Thoracic aorta (tissue), 2 donors: ENCODE data around the gene OTOF. TPM values are rescaled to one million over a fixed set of nuclear protein-coding genes. Genes with fewer than 3 reads are reported as not detected.

Source experiments
- ATAC-seq: fragments of 150-250 bp; one replicate; pipeline ENCODE4 v1.8.0; 2017; ENCODE audit warnings: low read depth; ENCODE audit not compliant: insufficient number of reproducible peaks, low FRiP score
- DNase-seq: peaks from one replicate; pipeline ENCODE4 v3.0.0-alpha.2; 2020; ENCODE audit warnings: low spot score
- H3K27ac ChIP-seq, 2 donors: fragments of 200-600 bp; sonication (generic); 1 replicate in 1 of 2; 2 replicates in 1 of 2; pipeline ENCODE4 v1.5.1; 2016; ENCODE audit warnings: mild to moderate bottlenecking in 2 of 2, moderate library complexity in 2 of 2
- H3K27me3 ChIP-seq: fragments of 200-600 bp; sonication (generic); replicated peaks from 2 replicates; pipeline ENCODE4 v1.6.0; 2016; ENCODE audit warnings: mild to moderate bottlenecking; ENCODE audit not compliant: insufficient read depth
- H3K36me3 ChIP-seq: fragments of 200-600 bp; sonication (generic); one replicate; pipeline ENCODE4 v1.5.1; 2016
- H3K4me1 ChIP-seq, 2 donors: fragments of 200-600 bp; sonication (generic); 1 replicate in 1 of 2; 2 replicates in 1 of 2; pipeline versions ENCODE4 v1.5.1 to v1.6.0; 2016; ENCODE audit warnings: low read depth in 2 of 2, mild to moderate bottlenecking in 1 of 2; ENCODE audit not compliant: control insufficient read depth in 1 of 2
- H3K4me3 ChIP-seq: fragments of 200-600 bp; sonication (generic); 2 replicates; pipeline ENCODE4 v1.5.1; 2016; ENCODE audit warnings: mild to moderate bottlenecking
- H3K9me3 ChIP-seq: fragments of 200-600 bp; sonication (generic); 2 replicates; pipeline ENCODE4 v1.5.1; 2016
- total RNA-seq, 2 donors: library from RNA; depleted of rRNA; stranded (reverse); fragments of >200 nt; gene quantifications; one replicate each; pipeline versions ENCODE4 v1.1.0 to v1.2.3, GENCODE V29; 2016
- TF ChIP-seq, protein P1 (sequence below): fragments of 200-600 bp; sonication (generic); IDR thresholded peaks from one replicate; pipeline ENCODE4 v1.5.1; 2019; ENCODE audit warnings: antibody characterized with exemption

OTOF gene
- total RNA-seq, 2 donors from 2014 or later = 0.28 TPM; not detected in 1

DNA sequence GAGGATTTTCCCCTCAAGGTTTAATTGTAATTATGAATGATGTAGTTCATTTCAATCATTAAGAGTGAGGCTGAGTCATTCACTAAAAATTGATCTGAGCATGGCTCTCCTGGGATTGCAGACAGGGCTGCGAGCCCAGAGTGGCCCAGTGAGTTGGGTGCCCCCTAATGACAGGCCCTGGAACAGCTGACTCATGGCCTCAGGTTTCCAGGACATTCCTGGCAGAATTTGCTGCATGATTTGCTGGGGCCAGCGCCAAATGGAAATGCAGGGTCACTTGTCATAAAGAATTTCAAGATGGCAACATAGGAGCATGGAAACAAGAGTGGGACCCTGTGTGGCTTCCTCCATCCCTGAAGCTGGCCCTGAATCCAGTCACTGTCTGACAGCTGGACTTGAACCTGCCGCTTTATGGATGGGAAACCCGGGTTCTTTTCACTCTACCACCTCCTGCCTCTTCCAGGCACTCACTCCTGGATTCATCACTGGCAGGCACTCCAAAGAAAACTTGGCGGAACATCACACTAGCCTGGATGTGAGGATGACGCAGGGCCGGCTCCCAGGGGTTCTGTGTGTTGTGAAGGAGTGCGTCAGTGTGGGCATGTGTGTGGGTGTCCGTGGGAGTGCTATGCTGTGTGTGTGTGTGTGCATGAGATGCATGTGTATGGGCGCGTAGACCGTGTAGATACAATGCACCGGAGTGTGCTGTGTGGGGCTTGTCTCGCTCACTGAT lies 15.2 kb downstream of the OTOF start:
- no peak overlapping the region for H3K4me3 ChIP-seq
- ATAC-seq = no peak
- H3K27ac ChIP-seq = no peak overlapping the region

DNA sequence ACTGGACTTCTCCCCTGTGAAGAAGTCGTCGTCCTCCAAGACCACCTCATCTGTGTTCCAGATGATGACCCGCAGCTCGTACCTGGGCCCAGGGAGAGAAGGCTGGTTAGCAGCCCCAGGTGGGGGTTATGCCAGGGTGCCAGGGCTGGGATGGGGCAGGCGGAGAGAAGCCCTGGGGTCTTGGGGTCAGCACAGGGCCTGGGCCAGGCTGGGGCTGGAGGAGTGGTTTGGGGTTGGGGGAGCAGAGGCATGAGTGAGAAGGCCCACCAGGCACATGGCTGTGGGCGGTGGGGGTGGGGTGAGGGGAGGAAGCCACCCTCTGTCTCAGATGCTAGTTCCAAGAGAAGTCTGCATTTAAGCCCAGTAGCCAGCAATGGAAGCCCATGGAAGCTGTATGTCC lies 15.8 kb downstream of the OTOF start:
- TF ChIP-seq, protein P1, sequence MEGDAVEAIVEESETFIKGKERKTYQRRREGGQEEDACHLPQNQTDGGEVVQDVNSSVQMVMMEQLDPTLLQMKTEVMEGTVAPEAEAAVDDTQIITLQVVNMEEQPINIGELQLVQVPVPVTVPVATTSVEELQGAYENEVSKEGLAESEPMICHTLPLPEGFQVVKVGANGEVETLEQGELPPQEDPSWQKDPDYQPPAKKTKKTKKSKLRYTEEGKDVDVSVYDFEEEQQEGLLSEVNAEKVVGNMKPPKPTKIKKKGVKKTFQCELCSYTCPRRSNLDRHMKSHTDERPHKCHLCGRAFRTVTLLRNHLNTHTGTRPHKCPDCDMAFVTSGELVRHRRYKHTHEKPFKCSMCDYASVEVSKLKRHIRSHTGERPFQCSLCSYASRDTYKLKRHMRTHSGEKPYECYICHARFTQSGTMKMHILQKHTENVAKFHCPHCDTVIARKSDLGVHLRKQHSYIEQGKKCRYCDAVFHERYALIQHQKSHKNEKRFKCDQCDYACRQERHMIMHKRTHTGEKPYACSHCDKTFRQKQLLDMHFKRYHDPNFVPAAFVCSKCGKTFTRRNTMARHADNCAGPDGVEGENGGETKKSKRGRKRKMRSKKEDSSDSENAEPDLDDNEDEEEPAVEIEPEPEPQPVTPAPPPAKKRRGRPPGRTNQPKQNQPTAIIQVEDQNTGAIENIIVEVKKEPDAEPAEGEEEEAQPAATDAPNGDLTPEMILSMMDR = no peak
- H3K36me3 ChIP-seq = no peaks in the 10 kb centered on the region
- DNase-seq (no peak), ATAC-seq (no peak)
- no peak overlapping the region for H3K27ac ChIP-seq
- no peak overlapping the region for H3K4me3 ChIP-seq
- H3K27me3 ChIP-seq = no peaks in the 10 kb centered on the region
- H3K9me3 ChIP-seq = no peaks in the 10 kb centered on the region
- no peaks in the 10 kb centered on the region for H3K4me1 ChIP-seq

More for the DNA sequence above, 15.2 kb downstream of the OTOF start:
- TF ChIP-seq, protein P1 = peak; percentile 26
- Histone ChIP-seq H3K27me3 (no peaks in the 10 kb centered on the region), H3K9me3 (no peaks in the 10 kb centered on the region), H3K36me3 (no peaks in the 10 kb centered on the region), H3K4me1 (no peaks in the 10 kb centered on the region)
- DNase-seq = no peak

DNA sequence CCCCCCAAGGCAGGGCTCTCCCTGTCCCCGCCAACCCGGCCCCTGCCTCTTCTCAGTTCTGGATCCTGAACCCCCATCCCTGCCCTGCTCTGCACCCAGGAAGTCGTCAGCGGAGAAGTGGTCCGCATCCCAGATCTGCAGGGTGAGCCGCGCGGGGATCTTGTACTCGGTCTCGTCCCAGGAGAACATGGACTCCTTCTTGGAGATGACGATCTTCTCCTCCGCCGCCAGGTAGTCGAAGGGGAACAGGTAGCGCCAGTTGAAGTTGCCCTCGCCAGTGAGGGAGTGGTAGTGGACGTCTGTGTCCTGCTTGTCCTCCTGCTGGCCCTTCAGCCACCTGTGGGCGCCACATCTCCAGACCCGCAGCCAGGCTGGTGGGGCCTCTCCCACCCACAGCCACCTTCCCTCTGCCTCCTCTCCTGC lies 16.3 kb downstream of the OTOF start:
- ATAC-seq = no peak
- no peak for DNase-seq
- no peaks in the 10 kb centered on the region for H3K27me3 ChIP-seq
- no peak overlapping the region for H3K4me3 ChIP-seq
- H3K9me3 ChIP-seq = no peaks in the 10 kb centered on the region
- no peaks in the 10 kb centered on the region for H3K4me1 ChIP-seq
- TF ChIP-seq, protein P1 = no peak
- no peak overlapping the region for H3K27ac ChIP-seq
- H3K36me3 ChIP-seq = no peaks in the 10 kb centered on the region

DNA sequence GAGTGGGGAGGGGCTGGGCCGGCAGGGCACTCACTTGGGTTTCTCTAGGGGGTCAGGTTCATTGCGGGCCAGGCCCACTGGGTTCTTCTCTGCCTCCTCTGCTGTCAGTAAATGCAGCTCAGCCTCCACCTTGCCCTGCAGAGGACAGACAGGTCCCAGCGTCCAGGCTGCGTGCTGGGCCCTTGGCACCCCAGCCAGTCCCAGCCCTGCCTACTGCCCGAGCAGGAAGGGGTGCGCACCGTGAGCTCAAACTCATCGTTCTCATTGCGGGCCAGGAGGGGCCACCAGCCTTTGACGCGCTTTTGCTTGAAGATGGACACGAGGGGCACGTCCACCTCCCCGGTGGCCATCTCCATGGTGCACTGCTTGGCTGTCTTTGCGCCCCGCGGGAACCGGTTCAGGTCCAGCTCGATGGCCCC lies 17.3 kb downstream of the OTOF start:
- H3K4me3 ChIP-seq = no peak overlapping the region
- H3K4me1 ChIP-seq = no peaks in the 10 kb centered on the region
- no peak overlapping the region for H3K27ac ChIP-seq
- ATAC-seq (no peak), DNase-seq (no peak)
- H3K27me3 ChIP-seq = no peaks in the 10 kb centered on the region
- TF ChIP-seq, protein P1 = no peak
- H3K36me3 ChIP-seq = no peaks in the 10 kb centered on the region
- no peaks in the 10 kb centered on the region for H3K9me3 ChIP-seq

GRCh38 chr2:26459991-26460612 lies 17.8 kb downstream of the OTOF start:
- H3K9me3 ChIP-seq = no peaks in the 10 kb centered on the region
- ATAC-seq (no peak), DNase-seq (no peak)
- no peak overlapping the region for H3K27ac ChIP-seq
- H3K27me3 ChIP-seq = no peaks in the 10 kb centered on the region
- no peaks in the 10 kb centered on the region for H3K4me1 ChIP-seq
- H3K36me3 ChIP-seq = no peaks in the 10 kb centered on the region
- TF ChIP-seq, protein P1 = no peak
- no peak overlapping the region for H3K4me3 ChIP-seq
